ENCODE data around the gene FASTKD2.

FASTKD2 gene

DNA sequence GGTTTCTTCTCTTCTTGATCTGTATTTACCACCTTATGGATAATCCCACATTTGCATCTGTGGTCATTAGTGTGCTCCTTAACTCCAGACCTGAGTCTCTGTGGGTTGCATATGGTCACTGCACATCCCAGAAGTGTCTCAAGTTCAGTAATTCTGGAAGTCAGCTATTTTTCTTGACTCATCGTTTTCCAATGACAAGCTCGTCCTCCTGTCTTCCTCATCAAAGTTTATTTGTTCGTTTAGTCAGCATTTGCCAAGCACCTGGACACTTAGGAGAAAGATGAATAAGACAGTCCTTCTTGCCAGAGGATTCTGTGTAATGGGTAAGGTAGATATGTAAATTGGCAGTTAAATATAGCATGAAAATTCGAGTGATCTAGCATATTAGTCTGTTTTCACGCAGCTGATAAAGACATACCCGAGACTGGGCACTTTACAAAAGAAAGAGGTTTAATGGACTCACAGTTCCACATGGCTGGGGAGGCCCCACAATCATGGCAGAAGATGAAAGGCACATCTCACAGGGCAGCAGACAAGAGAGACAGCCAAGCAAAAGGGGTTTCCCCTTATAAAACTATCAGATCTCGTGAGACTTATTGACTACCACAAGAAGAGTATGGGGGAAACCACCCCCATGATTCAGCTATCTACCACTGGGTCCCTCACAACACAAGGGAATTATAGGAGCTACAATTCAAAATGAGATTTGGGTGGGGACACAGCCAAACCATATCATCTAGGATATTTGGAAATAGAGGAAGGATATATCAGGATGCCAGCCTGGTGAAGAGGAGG lies 19.4 kb downstream of the FASTKD2 start:
- H3K4me1 ChIP-seq (ENCODE audit: insufficient read depth, low read length, severe bottlenecking) = no peaks in the 10 kb centered on the region
- H3F3A ChIP-seq (ENCODE audit: insufficient read depth, low read length) = no peaks in the 10 kb centered on the region
- H3K9me3 ChIP-seq (ENCODE audit: low read length) = peaks cover 6% of the 10 kb centered on the region; the same call in 1 of the 2 replicates
- no peak overlapping the region for H2AFZ ChIP-seq (ENCODE audit: low read length)
- H3K79me2 ChIP-seq (ENCODE audit: insufficient read depth, low read length) = no peaks in the 10 kb centered on the region
- no peaks in the 10 kb centered on the region for H3K27me3 ChIP-seq (ENCODE audit: insufficient read depth, low read length)
- no peak overlapping the region for H3K27ac ChIP-seq (ENCODE audit: low read depth, low read length, poor library complexity, severe bottlenecking)
- H3K4me2 ChIP-seq (ENCODE audit: low read length) = no peak overlapping the region
- H4K20me1 ChIP-seq (ENCODE audit: insufficient read depth, low read length) = no peaks in the 10 kb centered on the region
- no peak for TF ChIP-seq EZH2 (IDR thresholded peaks at IDR 0.05; ENCODE audit: borderline replicate concordance, low read length)
- TF ChIP-seq, protein P1, sequence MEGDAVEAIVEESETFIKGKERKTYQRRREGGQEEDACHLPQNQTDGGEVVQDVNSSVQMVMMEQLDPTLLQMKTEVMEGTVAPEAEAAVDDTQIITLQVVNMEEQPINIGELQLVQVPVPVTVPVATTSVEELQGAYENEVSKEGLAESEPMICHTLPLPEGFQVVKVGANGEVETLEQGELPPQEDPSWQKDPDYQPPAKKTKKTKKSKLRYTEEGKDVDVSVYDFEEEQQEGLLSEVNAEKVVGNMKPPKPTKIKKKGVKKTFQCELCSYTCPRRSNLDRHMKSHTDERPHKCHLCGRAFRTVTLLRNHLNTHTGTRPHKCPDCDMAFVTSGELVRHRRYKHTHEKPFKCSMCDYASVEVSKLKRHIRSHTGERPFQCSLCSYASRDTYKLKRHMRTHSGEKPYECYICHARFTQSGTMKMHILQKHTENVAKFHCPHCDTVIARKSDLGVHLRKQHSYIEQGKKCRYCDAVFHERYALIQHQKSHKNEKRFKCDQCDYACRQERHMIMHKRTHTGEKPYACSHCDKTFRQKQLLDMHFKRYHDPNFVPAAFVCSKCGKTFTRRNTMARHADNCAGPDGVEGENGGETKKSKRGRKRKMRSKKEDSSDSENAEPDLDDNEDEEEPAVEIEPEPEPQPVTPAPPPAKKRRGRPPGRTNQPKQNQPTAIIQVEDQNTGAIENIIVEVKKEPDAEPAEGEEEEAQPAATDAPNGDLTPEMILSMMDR (IDR thresholded peaks at IDR 0.05; ENCODE audit: low read length) = no peak
- no peak overlapping the region for H3K4me3 ChIP-seq (ENCODE audit: low read depth, low read length, poor library complexity, severe bottlenecking)
- no peaks in the 10 kb centered on the region for H3K9me2 ChIP-seq (ENCODE audit: low read depth, low read length)
- no peak overlapping the region for H3K9ac ChIP-seq (ENCODE audit: low read length)
- peaks cover 89% of the 10 kb centered on the region for H3K36me3 ChIP-seq (ENCODE audit: insufficient read depth, low read length)

DNA sequence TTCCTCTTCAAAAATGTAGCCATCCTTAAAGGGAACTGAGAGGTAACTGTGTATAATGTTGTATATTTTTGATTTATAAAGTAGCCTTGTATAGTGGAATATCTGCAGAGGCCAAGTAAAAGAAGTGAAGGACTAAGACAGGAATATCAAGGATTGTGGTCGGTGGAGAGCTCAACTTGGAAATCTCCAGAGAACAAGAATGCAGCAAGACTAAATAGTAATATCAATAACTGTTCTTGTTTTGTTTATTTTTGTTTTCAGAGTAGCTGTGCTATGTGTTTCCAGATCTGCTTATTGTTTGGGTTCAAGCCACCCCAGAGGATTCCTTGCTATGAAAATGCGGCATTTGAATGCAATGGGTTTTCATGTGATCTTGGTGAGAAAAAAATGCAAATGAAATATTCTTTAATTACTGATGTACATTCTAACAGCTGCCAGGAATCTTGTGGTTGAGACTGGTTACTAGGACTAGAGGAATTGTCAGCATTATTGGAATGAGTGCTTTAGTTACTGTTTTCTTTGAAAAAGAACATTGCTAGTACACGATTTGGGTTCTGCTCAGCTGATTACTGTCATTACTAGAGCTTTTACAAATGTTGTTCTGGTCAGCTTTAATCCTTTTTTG lies 25.0 kb downstream of the FASTKD2 start:
- Histone ChIP-seq H3K9me3 (ENCODE audit: low read length) (no peaks in the 10 kb centered on the region), H3K4me2 (ENCODE audit: low read length) (no peak overlapping the region), H4K20me1 (ENCODE audit: insufficient read depth, low read length) (no peaks in the 10 kb centered on the region), H3K27ac (ENCODE audit: low read depth, low read length, poor library complexity, severe bottlenecking) (no peak overlapping the region), H3K36me3 (ENCODE audit: insufficient read depth, low read length) (peaks cover 73% of the 10 kb centered on the region), H3F3A (ENCODE audit: insufficient read depth, low read length) (no peaks in the 10 kb centered on the region), H3K4me1 (ENCODE audit: insufficient read depth, low read length, severe bottlenecking) (no peaks in the 10 kb centered on the region), H3K27me3 (ENCODE audit: insufficient read depth, low read length) (no peaks in the 10 kb centered on the region), H3K4me3 (ENCODE audit: low read depth, low read length, poor library complexity, severe bottlenecking) (no peak overlapping the region), H3K9me2 (ENCODE audit: low read depth, low read length) (no peaks in the 10 kb centered on the region), H3K79me2 (ENCODE audit: insufficient read depth, low read length) (no peaks in the 10 kb centered on the region), H2AFZ (ENCODE audit: low read length) (no peak overlapping the region), H3K9ac (ENCODE audit: low read length) (no peak overlapping the region)
- TF ChIP-seq, protein P1 (IDR thresholded peaks at IDR 0.05; ENCODE audit: low read length) = no peak
- TF ChIP-seq EZH2 (IDR thresholded peaks at IDR 0.05; ENCODE audit: borderline replicate concordance, low read length) = no peak

DNA sequence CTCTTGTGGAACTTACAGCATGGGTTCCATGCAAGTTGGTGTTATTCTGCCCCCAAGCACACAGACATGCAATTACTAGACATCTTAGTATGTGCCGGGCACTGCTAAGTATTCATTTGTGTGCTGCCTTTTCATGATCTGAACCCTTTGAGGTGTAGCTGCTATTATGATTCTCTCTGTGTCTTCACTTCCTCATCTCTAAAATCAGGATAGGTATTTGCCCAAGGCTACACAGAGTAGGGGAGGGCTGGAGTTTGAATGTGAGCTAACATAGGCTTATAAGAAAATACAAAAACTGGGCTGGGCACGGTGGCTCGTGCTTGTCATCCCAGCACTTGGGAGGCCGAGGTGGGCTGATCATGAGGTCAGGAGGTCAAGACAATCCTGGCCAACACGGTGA lies 27.2 kb downstream of the FASTKD2 start:
- no peaks in the 10 kb centered on the region for H3K79me2 ChIP-seq (ENCODE audit: insufficient read depth, low read length)
- no peaks in the 10 kb centered on the region for H3K9me3 ChIP-seq (ENCODE audit: low read length)
- H3K4me3 ChIP-seq (ENCODE audit: low read depth, low read length, poor library complexity, severe bottlenecking) = no peak overlapping the region
- peaks cover 56% of the 10 kb centered on the region for H3K36me3 ChIP-seq (ENCODE audit: insufficient read depth, low read length)
- no peaks in the 10 kb centered on the region for H3K4me1 ChIP-seq (ENCODE audit: insufficient read depth, low read length, severe bottlenecking)
- H3K9me2 ChIP-seq (ENCODE audit: low read depth, low read length) = no peaks in the 10 kb centered on the region
- no peaks in the 10 kb centered on the region for H3K27me3 ChIP-seq (ENCODE audit: insufficient read depth, low read length)
- H3K4me2 ChIP-seq (ENCODE audit: low read length) = no peak overlapping the region
- no peaks in the 10 kb centered on the region for H4K20me1 ChIP-seq (ENCODE audit: insufficient read depth, low read length)
- H2AFZ ChIP-seq (ENCODE audit: low read length) = no peak overlapping the region
- no peak overlapping the region for H3K27ac ChIP-seq (ENCODE audit: low read depth, low read length, poor library complexity, severe bottlenecking)
- H3K9ac ChIP-seq (ENCODE audit: low read length) = no peak overlapping the region
- TF ChIP-seq, protein P1 (IDR thresholded peaks at IDR 0.05; ENCODE audit: low read length) = no peak
- no peak for TF ChIP-seq EZH2 (IDR thresholded peaks at IDR 0.05; ENCODE audit: borderline replicate concordance, low read length)
- no peaks in the 10 kb centered on the region for H3F3A ChIP-seq (ENCODE audit: insufficient read depth, low read length)

All from OCI-LY1 (cell line).